ENCODE data around the gene ST8SIA5. TPM values are rescaled to one million over a fixed set of nuclear protein-coding genes. Genes with fewer than 3 reads are reported as not detected.

The ST8SIA5 gene
- total and polyA plus RNA-seq, 10 of the 15 experiments (the other 5 are each of a cell fraction or from before 2014, with no cell fraction given): 0.02 to 0.32 (median 0.12) TPM; not detected in 1

DNA sequence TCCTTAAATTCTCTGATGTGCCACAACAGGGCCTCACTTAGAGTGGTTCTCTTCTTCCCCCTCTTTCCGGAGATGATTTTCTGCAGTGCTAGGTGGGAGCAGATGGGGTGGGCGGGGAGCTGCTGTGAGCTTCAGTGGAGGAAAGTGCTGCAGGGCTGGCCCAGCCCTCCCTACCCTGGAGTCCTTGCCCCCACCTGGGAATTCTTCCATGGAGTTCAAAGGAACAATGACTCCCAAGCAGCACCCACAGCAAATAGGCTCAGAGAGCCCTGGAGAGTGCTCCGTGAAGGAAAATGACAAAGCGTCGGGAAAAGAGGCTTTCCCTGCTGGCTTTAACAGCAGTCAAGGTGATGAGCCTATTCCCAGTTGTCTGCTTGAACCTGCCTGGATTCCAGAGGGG, 128.6 kb downstream of the ST8SIA5 start:
- Histone ChIP-seq H3K36me3 (ENCODE audit: control insufficient read depth in 2 of 2, insufficient read depth in 2 of 2, low read length in 1 of 2) (no peaks in the 10 kb centered on the region), H2AFZ (ENCODE audit: control insufficient read depth, low read depth, low read length) (no peak overlapping the region), H3K27ac (ENCODE audit: control insufficient read depth, insufficient read depth) (no peak overlapping the region), H3K4me2 (ENCODE audit: control insufficient read depth, insufficient read depth) (no peak overlapping the region), H3K4me3 (no peak overlapping the region), H3K79me2 (ENCODE audit: control insufficient read depth, insufficient read depth, low read length) (no peaks in the 10 kb centered on the region), H3K9ac (ENCODE audit: control insufficient read depth, insufficient read depth, low read length) (no peak overlapping the region), H4K20me1 (ENCODE audit: control insufficient read depth, insufficient read depth) (no peaks in the 10 kb centered on the region), H3K9me3 (replicated peaks; ENCODE audit: control insufficient read depth, insufficient read depth, low read length) (no peaks in the 10 kb centered on the region; the same call in 2 of the 3 replicates), H3K4me1 (ENCODE audit: control insufficient read depth, insufficient read depth, low read length) (no peaks in the 10 kb centered on the region), H3K27me3 (replicated peaks in 1 of 2; ENCODE audit: control insufficient read depth in 2 of 2, insufficient read depth in 2 of 2, low read length in 1 of 2) (peaks cover 0 to 2% of the 10 kb centered on the region in 2 experiments; a peak in 1 of 4 replicates)
- POLR2A ChIA-PET: no interaction called here
- TF ChIP-seq, protein P1, sequence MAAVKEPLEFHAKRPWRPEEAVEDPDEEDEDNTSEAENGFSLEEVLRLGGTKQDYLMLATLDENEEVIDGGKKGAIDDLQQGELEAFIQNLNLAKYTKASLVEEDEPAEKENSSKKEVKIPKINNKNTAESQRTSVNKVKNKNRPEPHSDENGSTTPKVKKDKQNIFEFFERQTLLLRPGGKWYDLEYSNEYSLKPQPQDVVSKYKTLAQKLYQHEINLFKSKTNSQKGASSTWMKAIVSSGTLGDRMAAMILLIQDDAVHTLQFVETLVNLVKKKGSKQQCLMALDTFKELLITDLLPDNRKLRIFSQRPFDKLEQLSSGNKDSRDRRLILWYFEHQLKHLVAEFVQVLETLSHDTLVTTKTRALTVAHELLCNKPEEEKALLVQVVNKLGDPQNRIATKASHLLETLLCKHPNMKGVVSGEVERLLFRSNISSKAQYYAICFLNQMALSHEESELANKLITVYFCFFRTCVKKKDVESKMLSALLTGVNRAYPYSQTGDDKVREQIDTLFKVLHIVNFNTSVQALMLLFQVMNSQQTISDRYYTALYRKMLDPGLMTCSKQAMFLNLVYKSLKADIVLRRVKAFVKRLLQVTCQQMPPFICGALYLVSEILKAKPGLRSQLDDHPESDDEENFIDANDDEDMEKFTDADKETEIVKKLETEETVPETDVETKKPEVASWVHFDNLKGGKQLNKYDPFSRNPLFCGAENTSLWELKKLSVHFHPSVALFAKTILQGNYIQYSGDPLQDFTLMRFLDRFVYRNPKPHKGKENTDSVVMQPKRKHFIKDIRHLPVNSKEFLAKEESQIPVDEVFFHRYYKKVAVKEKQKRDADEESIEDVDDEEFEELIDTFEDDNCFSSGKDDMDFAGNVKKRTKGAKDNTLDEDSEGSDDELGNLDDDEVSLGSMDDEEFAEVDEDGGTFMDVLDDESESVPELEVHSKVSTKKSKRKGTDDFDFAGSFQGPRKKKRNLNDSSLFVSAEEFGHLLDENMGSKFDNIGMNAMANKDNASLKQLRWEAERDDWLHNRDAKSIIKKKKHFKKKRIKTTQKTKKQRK (IDR thresholded peaks at IDR 0.05; ENCODE audit: low read depth, low read length): no peak
- 48% methylated on average over 3 of the region's 5 CpGs for WGBS (ENCODE audit: insufficient coverage, insufficient replicate concordance, low lambda C conversion rate, missing lambda C conversion rate)
- RAD21 ChIA-PET (ENCODE audit: unreplicated experiment): no interaction called here
- CTCF ChIA-PET: interaction anchor here (0.6 to 0.9 kb wide), 2 partner anchors 9 to 298 kb away, joined by 3 to 4 read pairs; no protein-coding TSS in a partner anchor
- in situ Hi-C loops (cut with MboI): no loop called here
- ATAC-seq: no peak
- SMC1A ChIA-PET (ENCODE audit: uncharacterized antibody, unreplicated experiment): no interaction called here
- FAIRE-seq: no peak
- intact Hi-C loops (cut with micrococcal nuclease; ENCODE audit: unreplicated experiment): no loop called here
- BruUV-seq (replicated peaks): no TSS peak
- DNase-seq (ENCODE audit: low read depth, low spot score): no peak

DNA sequence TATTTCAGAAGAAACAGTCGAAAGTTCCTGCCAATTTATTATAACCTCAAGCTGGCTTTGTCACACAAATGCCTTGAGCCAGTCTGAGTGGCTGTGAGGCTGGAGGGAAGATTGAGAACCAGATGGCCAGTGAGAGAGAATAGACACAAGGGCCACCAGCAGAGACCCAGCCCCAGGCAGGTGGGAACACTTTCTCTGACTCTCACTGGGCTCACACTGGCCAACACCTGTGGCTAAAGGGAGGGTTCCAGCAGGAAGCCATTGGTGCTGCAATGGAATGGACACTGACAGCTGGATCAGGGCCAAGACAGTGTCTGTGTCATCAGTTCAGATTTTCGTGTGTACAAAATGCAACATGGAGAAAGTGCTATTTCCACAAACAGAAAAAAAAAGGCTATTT, 129.7 kb downstream of the ST8SIA5 start:
- no peak for ATAC-seq
- ChIA-PET SMC1A (ENCODE audit: uncharacterized antibody, unreplicated experiment) (interaction anchor here (0.5 kb wide), 1 partner anchor 17 kb away, joined by 3 read pairs; no protein-coding TSS in a partner anchor), CTCF (no interaction called here), POLR2A (no interaction called here), RAD21 (ENCODE audit: unreplicated experiment) (no interaction called here)
- in situ Hi-C loops (cut with MboI) (no loop called here), intact Hi-C loops (cut with micrococcal nuclease; ENCODE audit: unreplicated experiment) (no loop called here)
- BruUV-seq (replicated peaks): no TSS peak
- H3K79me2 ChIP-seq (ENCODE audit: control insufficient read depth, insufficient read depth, low read length): no peaks in the 10 kb centered on the region
- H2AFZ ChIP-seq (ENCODE audit: control insufficient read depth, low read depth, low read length): no peak overlapping the region
- peaks cover 0 to 2% of the 10 kb centered on the region in 2 experiments; a peak in 1 of 4 replicates for H3K27me3 ChIP-seq (replicated peaks in 1 of 2; ENCODE audit: control insufficient read depth in 2 of 2, insufficient read depth in 2 of 2, low read length in 1 of 2)
- no peak for FAIRE-seq
- DNase-seq (ENCODE audit: low read depth, low spot score): no peak
- no peak overlapping the region for H3K9ac ChIP-seq (ENCODE audit: control insufficient read depth, insufficient read depth, low read length)
- H3K27ac ChIP-seq (ENCODE audit: control insufficient read depth, insufficient read depth): no peak overlapping the region
- H3K4me1 ChIP-seq (ENCODE audit: control insufficient read depth, insufficient read depth, low read length): no peaks in the 10 kb centered on the region
- H3K4me2 ChIP-seq (ENCODE audit: control insufficient read depth, insufficient read depth): no peak overlapping the region
- 0% methylated on average over 2 of the region's 2 CpGs for WGBS (ENCODE audit: insufficient coverage, insufficient replicate concordance, low lambda C conversion rate, missing lambda C conversion rate)
- no peaks in the 10 kb centered on the region for H4K20me1 ChIP-seq (ENCODE audit: control insufficient read depth, insufficient read depth)
- no peaks in the 10 kb centered on the region for H3K36me3 ChIP-seq (ENCODE audit: control insufficient read depth in 2 of 2, insufficient read depth in 2 of 2, low read length in 1 of 2)
- no peak overlapping the region for H3K4me3 ChIP-seq
- H3K9me3 ChIP-seq (replicated peaks; ENCODE audit: control insufficient read depth, insufficient read depth, low read length): no peaks in the 10 kb centered on the region; the same call in 2 of the 3 replicates
- TF ChIP-seq NR2F1 (conservative IDR thresholded peaks at IDR 0.05): no peak
- no peak for TF ChIP-seq MEF2B (IDR thresholded peaks at IDR 0.05; ENCODE audit: partially characterized antibody, poor library complexity, severe bottlenecking)
- TF ChIP-seq CBX5 (IDR thresholded peaks at IDR 0.05; ENCODE audit: low read depth): no peak
- TF ChIP-seq, protein P2, sequence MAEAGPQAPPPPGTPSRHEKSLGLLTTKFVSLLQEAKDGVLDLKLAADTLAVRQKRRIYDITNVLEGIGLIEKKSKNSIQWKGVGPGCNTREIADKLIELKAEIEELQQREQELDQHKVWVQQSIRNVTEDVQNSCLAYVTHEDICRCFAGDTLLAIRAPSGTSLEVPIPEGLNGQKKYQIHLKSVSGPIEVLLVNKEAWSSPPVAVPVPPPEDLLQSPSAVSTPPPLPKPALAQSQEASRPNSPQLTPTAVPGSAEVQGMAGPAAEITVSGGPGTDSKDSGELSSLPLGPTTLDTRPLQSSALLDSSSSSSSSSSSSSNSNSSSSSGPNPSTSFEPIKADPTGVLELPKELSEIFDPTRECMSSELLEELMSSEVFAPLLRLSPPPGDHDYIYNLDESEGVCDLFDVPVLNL (IDR thresholded peaks at IDR 0.05; ENCODE audit: low read depth, low read length): no peak
- TF ChIP-seq TCF12 (IDR thresholded peaks at IDR 0.05; ENCODE audit: low read depth, low read length): no peak
- no peak for TF ChIP-seq CREB1 (IDR thresholded peaks at IDR 0.05; ENCODE audit: low read depth)
- no peak for TF ChIP-seq BACH1 (IDR thresholded peaks at IDR 0.05; ENCODE audit: borderline replicate concordance)
- no peak for TF ChIP-seq WRNIP1 (IDR thresholded peaks at IDR 0.05; ENCODE audit: borderline replicate concordance, low read depth, low read length)
- no peak for TF ChIP-seq NR2C2 (IDR thresholded peaks at IDR 0.05; ENCODE audit: borderline replicate concordance, control insufficient read depth, insufficient read length, low read depth)
- no peak for TF ChIP-seq IKZF2 (IDR thresholded peaks at IDR 0.05)
